ENCODE data around the gene NCAM1.

- TF ChIP-seq ZBTB7A (tag by site-specific recombination; IDR thresholded peaks at IDR 0.05; ENCODE audit: low read depth) (no peak), ZNF280C (tag by site-specific recombination; IDR thresholded peaks at IDR 0.05) (no peak), ZBTB6 (tag by site-specific recombination; IDR thresholded peaks at IDR 0.05) (no peak), ZNF549 (tag by site-specific recombination; IDR thresholded peaks at IDR 0.05) (no peak), CTCF (tag by site-specific recombination; IDR thresholded peaks at IDR 0.05) (no peak), REST (tag by site-specific recombination; IDR thresholded peaks at IDR 0.05) (no peak), ZNF677 (tag by site-specific recombination; IDR thresholded peaks at IDR 0.05) (no peak), ZNF830 (tag by site-specific recombination; IDR thresholded peaks at IDR 0.05; ENCODE audit: low read depth) (no peak), ZNF596 (tag by site-specific recombination; IDR thresholded peaks at IDR 0.05) (no peak)
These were observed 227.2 kb downstream of the NCAM1 start for GRCh38 chr11:113188371-113188834.

All from HEK293 (cell line).